Adrenal gland (tissue), 12 donors: ENCODE results near the gene FREY1. TPM values are rescaled to one million over a fixed set of nuclear protein-coding genes. Genes with fewer than 3 reads are reported as not detected.

Experiments used
- DNase-seq, 7 donors: peaks; one replicate each; pipeline ENCODE4 v3.0.0-alpha.2; 2019 to 2020
- H3K27ac ChIP-seq, 5 donors: fragments of 200-600 bp; sonication (generic) in 4 of 5; 1 replicate in 3 of 5; 2 replicates in 2 of 5; pipeline versions ENCODE4 v1.5.1 to v1.8.0; 2016 to 2020; ENCODE audit warnings: mild to moderate bottlenecking in 1 of 5
- H3K27me3 ChIP-seq: fragments of 200-600 bp; 2 replicates; pipeline ENCODE4 v1.8.0; 2021
- H3K36me3 ChIP-seq, 2 donors: fragments of 200-600 bp; replicated peaks in 1 of 2; 1 replicate in 1 of 2; 2 replicates in 1 of 2; pipeline versions ENCODE4 v1.5.1 to v1.8.0; 2018 to 2022
- H3K4me1 ChIP-seq, 2 donors: fragments of 200-600 bp; replicated peaks in 1 of 2; 1 replicate in 1 of 2; 2 replicates in 1 of 2; pipeline versions ENCODE4 v1.5.1 to v1.8.0; 2018 to 2021
- H3K4me3 ChIP-seq, 4 donors: fragments of 200-600 bp; sonication (generic) in 3 of 4; one replicate each; pipeline ENCODE4 v1.5.1; 2016 to 2018
- H3K9me3 ChIP-seq, 3 donors: fragments of 200-600 bp; sonication (generic) in 1 of 3; replicated peaks in 1 of 3; 1 replicate in 2 of 3; 2 replicates in 1 of 3; pipeline versions ENCODE4 v1.5.1 to v1.8.0; 2016 to 2021
- CTCF ChIP-seq, 6 experiments: fragments of 450-650 bp in 4 of 6; fragments of 200-600 bp in 2 of 6; sonication (generic) in 1 of 6; IDR thresholded peaks; 1 replicate in 5 of 6; 2 replicates in 1 of 6; pipeline versions ENCODE4 v1.5.1 to v1.8.0; 2016 to 2021; ENCODE audit warnings: antibody characterized with exemption in 6 of 6, mild to moderate bottlenecking in 2 of 6, moderate library complexity in 1 of 6
- POLR2A ChIP-seq, 2 donors: fragments of 450-650 bp; IDR thresholded peaks; one replicate each; pipeline ENCODE4 v1.6.1; 2017; ENCODE audit warnings: antibody characterized with exemption in 2 of 2, mild to moderate bottlenecking in 2 of 2, moderate library complexity in 1 of 2
- WGBS, 4 donors: extraction: QIAGEN DNeasy Blood & Tissue Kit in 2 of 4; methylation state at CpG; one replicate each; pipeline versions ENCODE4 v1.1.5 to v1.1.7; 2013 to 2017; 5-methylcytosine and 5-hydroxymethylcytosine counted together
- intact Hi-C, 2 donors: fragments of 100-400 bp; cut with DNase I; formaldehyde crosslinking; loops; one replicate each; pipeline versions ENCODE4 v1.14.1 to v1.15.0; 2022 to 2023
- polyA plus RNA-seq, 3 donors: library from polyadenylated mRNA; stranded (reverse); fragments of 200-250 nt in 2 of 3; fragments of 350-450 nt in 1 of 3; fragmentation: Illumina TruSeq in 1 of 3; extraction: RNeasy Lipid Tissue Mini Kit (QIAGEN cat#74804) in 1 of 3; gene quantifications; one replicate each; pipeline ENCODE4 v1.2.3, GENCODE V29; 2013 to 2014
- total RNA-seq, 9 donors: library from RNA; depleted of rRNA in 4 of 9; stranded (reverse); fragments of >200 nt in 4 of 9; fragments of 120-200 nt in 1 of 9; fragmentation: NEBNext Ultra II Directional in 1 of 9; extraction: Animal tissue kit (Norgen Biotek cat#: 25700) in 1 of 9; gene quantifications; one replicate each; pipeline versions ENCODE4 v1.1.0 to v1.2.4, GENCODE V29; 2013 to 2023
- donor health status: healthy with polysubstance abuse.
- donor health status: Bipolar disorder and iron deficiency.
- donor health status: DM: yes; HTN: yes; CAD: no.
- donor health status: DM: no; HTN: no; CAD: no.
- donor health status: DM: no; HTN: no; CAD: no.
- donor health status: DM: yes; HTN: yes; CAD: no.

FREY1 gene
- total and polyA plus RNA-seq, 12 donors = 0.30 to 1.2 (median 0.79) TPM; not detected in 5

- 76 to 84% (median 81%) methylated on average over 3 of the region's 3 CpGs for WGBS, 4 donors
- H3K4me3 ChIP-seq = no peak overlapping the region
- intact Hi-C loops = no loop called here
- DNase-seq = no peak
- H3K9me3 ChIP-seq = no peaks in the 10 kb centered on the region
- no peak overlapping the region for H3K27ac ChIP-seq
- TF ChIP-seq POLR2A (IDR thresholded peaks at IDR 0.05) (no peak), CTCF (IDR thresholded peaks at IDR 0.05) (no peak)
- no peaks in the 10 kb centered on the region for H3K36me3 ChIP-seq
- no peaks in the 10 kb centered on the region for H3K27me3 ChIP-seq
- H3K4me1 ChIP-seq = peaks cover 0 to 20% of the 10 kb centered on the region in 2 donors
These were observed 18.5 kb upstream of the FREY1 start for GRCh38 chr11:45925550-45925949.

- TF ChIP-seq POLR2A (IDR thresholded peaks at IDR 0.05) = no peak
- TF ChIP-seq CTCF (IDR thresholded peaks at IDR 0.05) = no peak
These were observed 17.9 kb upstream of the FREY1 start for GRCh38 chr11:45924927-45925326.

GRCh38 chr11:45924036-45924915 lies 17.2 kb upstream of the FREY1 start:
- intact Hi-C loops = no loop called here
- no peaks in the 10 kb centered on the region for H3K9me3 ChIP-seq
- no peak for TF ChIP-seq POLR2A (IDR thresholded peaks at IDR 0.05)
- TF ChIP-seq CTCF (IDR thresholded peaks at IDR 0.05) = no peak
- DNase-seq = peak in 3 of 7 donors; percentile 15 to 51 (median 17)
- no peaks in the 10 kb centered on the region for H3K36me3 ChIP-seq
- WGBS, 4 donors = 87 to 93% (median 88%) methylated on average over 19 to 22 of the region's 22 CpGs
- no peak overlapping the region for H3K4me3 ChIP-seq
- H3K4me1 ChIP-seq = peaks cover 0 to 20% of the 10 kb centered on the region in 2 donors
- no peak overlapping the region for H3K27ac ChIP-seq
- no peaks in the 10 kb centered on the region for H3K27me3 ChIP-seq

More at GRCh38 chr11:45924927-45925326, 17.9 kb upstream of the FREY1 start:
- intact Hi-C loops = no loop called here
- H3K27ac ChIP-seq = no peak overlapping the region
- H3K9me3 ChIP-seq = no peaks in the 10 kb centered on the region
- peak in 1 of 7 donors; percentile 48 for DNase-seq
- H3K27me3 ChIP-seq = no peaks in the 10 kb centered on the region
- H3K4me1 ChIP-seq = peaks cover 0 to 20% of the 10 kb centered on the region in 2 donors
- H3K4me3 ChIP-seq = no peak overlapping the region
- WGBS, 4 donors = 92 to 100% (median 95%) methylated on average over 6 of the region's 6 CpGs
- no peaks in the 10 kb centered on the region for H3K36me3 ChIP-seq

GRCh38 chr11:45922425-45923082 lies 15.5 kb upstream of the FREY1 start, which contains the start of gene LARGE2:
Gene LARGE2 (plus strand): TSS chr11:45922656. CDS start chr11:45922883, 227 bp downstream.
- peak within 1 kb of the TSS in 2 of 5 donors; percentile 63 to 70 for H3K27ac ChIP-seq
- H3K9me3 ChIP-seq = no peaks in the 10 kb centered on the region
- no peaks in the 10 kb centered on the region for H3K36me3 ChIP-seq
- H3K4me3 ChIP-seq = peak within 1 kb of the TSS in 2 of 4 donors; percentile 13 to 59
- 1% methylated on average over 29 to 71 of the region's 73 CpGs; no CpG with 5 or more reads in 2 of the 4 donors for WGBS, 4 donors
- intact Hi-C loops = no loop called here
- TF ChIP-seq POLR2A (IDR thresholded peaks at IDR 0.05) (no peak), CTCF (IDR thresholded peaks at IDR 0.05) (no peak)
- peak in 5 of 7 donors; percentile 28 to 67 (median 57) for DNase-seq
- no peaks in the 10 kb centered on the region for H3K27me3 ChIP-seq
- H3K4me1 ChIP-seq = peaks cover 0 to 20% of the 10 kb centered on the region in 2 donors
